IMR-90 (cell line): ENCODE measurements around the gene KCNMA1. TPM values are rescaled to one million over a fixed set of nuclear protein-coding genes. Genes with fewer than 3 reads are reported as not detected.

Experiments used
- ATAC-seq: fragments of 200-7000 bp; cut with Tn5 transposase; 2 replicates; pipeline ENCODE4 v1.9.1; 2020; ENCODE audit warnings: low read depth, mild to moderate bottlenecking, moderate library complexity
- BruUV-seq: library from RNA; stranded (reverse); fragments of 400-500 nt; replicated peaks from 2 replicates; lab custom pipeline; 2021; lab: Mats Ljungman, UMichigan
- CTCF ChIA-PET: fragments of 300-600 bp; formaldehyde crosslinking; extraction: SDS; loops from one replicate; lab custom pipeline; 2021; ENCODE audit warnings: antibody characterized with exemption; lab: Yijun Ruan, JAX
- POLR2A ChIA-PET: fragments of 300-600 bp; sonication (Branson Sonifier 250); formaldehyde crosslinking; loops from one replicate; lab custom pipeline; 2022; ENCODE audit warnings: antibody characterized with exemption; ENCODE audit not compliant: unreplicated experiment; lab: Charles Lee
- DNase-seq: peaks from one replicate; pipeline ENCODE4 v3.0.0; 2013
- H2AFZ ChIP-seq: replicated peaks from 2 replicates; pipeline ENCODE3; 2013; ENCODE audit warnings: low read length, mild to moderate bottlenecking; ENCODE audit not compliant: poor library complexity
- H2AK5ac ChIP-seq: 2 replicates; pipeline ENCODE4 v1.6.1; 2013; ENCODE audit warnings: low read depth, low read length, inconsistent platforms
- H2AK9ac ChIP-seq: replicated peaks from 2 replicates; pipeline ENCODE3; 2013; ENCODE audit warnings: mild to moderate bottlenecking, low read depth, low read length, moderate library complexity; ENCODE audit not compliant: poor library complexity
- H2BK120ac ChIP-seq: 2 replicates; pipeline ENCODE4 v1.6.1; 2013; ENCODE audit warnings: low read depth, low read length, inconsistent platforms
- H2BK15ac ChIP-seq: 3 replicates; pipeline ENCODE4 v1.6.1; 2013; ENCODE audit warnings: low read depth, low read length, inconsistent platforms
- H2BK20ac ChIP-seq: 2 replicates; pipeline ENCODE4 v1.6.1; 2013; ENCODE audit warnings: low read depth, mild to moderate bottlenecking, inconsistent platforms, low read length, moderate library complexity
- H2BK5ac ChIP-seq: 2 replicates; pipeline ENCODE4 v1.6.1; 2013; ENCODE audit warnings: mild to moderate bottlenecking, low read depth, low read length, inconsistent platforms; ENCODE audit not compliant: poor library complexity, severe bottlenecking
- H3K14ac ChIP-seq: replicated peaks from 2 replicates; pipeline ENCODE4 v1.6.1; 2013; ENCODE audit warnings: low read depth, low read length, inconsistent platforms
- H3K18ac ChIP-seq: 2 replicates; pipeline ENCODE4 v1.6.1; 2013; ENCODE audit warnings: low read depth, low read length, control low read depth
- H3K23ac ChIP-seq: 2 replicates; pipeline ENCODE4 v1.6.1; 2013; ENCODE audit warnings: low read depth, low read length, inconsistent platforms
- H3K27ac ChIP-seq: 2 replicates; pipeline ENCODE4 v1.5.1; 2013; ENCODE audit warnings: mild to moderate bottlenecking, control low read depth, low read length; ENCODE audit not compliant: insufficient read depth
- H3K27me3 ChIP-seq: 2 replicates; pipeline ENCODE4 v1.6.1; 2013; ENCODE audit warnings: low read length; ENCODE audit not compliant: control insufficient read depth, insufficient read depth
- H3K36me3 ChIP-seq: 2 replicates; pipeline ENCODE4 v1.6.1; 2013; ENCODE audit warnings: low read length, mixed read lengths; ENCODE audit not compliant: control insufficient read depth, insufficient read depth
- H3K4ac ChIP-seq: 2 replicates; pipeline ENCODE4 v1.6.1; 2013; ENCODE audit warnings: low read depth, low read length, inconsistent platforms
- H3K4me1 ChIP-seq: 2 replicates; pipeline ENCODE4 v1.6.1; 2013; ENCODE audit warnings: low read length, mixed read lengths; ENCODE audit not compliant: control insufficient read depth, insufficient read depth
- H3K4me2 ChIP-seq: 2 replicates; pipeline ENCODE4 v1.6.1; 2013; ENCODE audit warnings: low read depth, mild to moderate bottlenecking, control low read depth, low read length, moderate library complexity
- H3K4me3 ChIP-seq: 2 replicates; pipeline ENCODE4 v1.5.1; 2013; ENCODE audit warnings: low read depth, mild to moderate bottlenecking, control low read depth, low read length, moderate library complexity; ENCODE audit not compliant: insufficient read depth
- H3K56ac ChIP-seq: 2 replicates; pipeline ENCODE4 v1.6.1; 2013; ENCODE audit warnings: low read length, inconsistent platforms; ENCODE audit not compliant: insufficient read depth; ENCODE audit errors: extremely low read depth
- H3K79me1 ChIP-seq, 2 experiments: 2 replicates each; pipeline ENCODE4 v1.6.1; 2013; ENCODE audit warnings: low read length in 2 of 2, inconsistent platforms in 1 of 2, low read depth in 1 of 2
- H3K9ac ChIP-seq: 2 replicates; pipeline ENCODE4 v1.6.1; 2013; ENCODE audit warnings: low read depth, low read length, control low read depth
- H3K9me1 ChIP-seq: 2 replicates; pipeline ENCODE4 v1.6.1; 2013; ENCODE audit warnings: low read length, inconsistent platforms; ENCODE audit not compliant: insufficient read depth
- H3K9me3 ChIP-seq: 2 replicates; pipeline ENCODE4 v1.6.1; 2013; ENCODE audit warnings: low read length; ENCODE audit not compliant: control insufficient read depth, insufficient read depth
- H4K20me1 ChIP-seq: 2 replicates; pipeline ENCODE4 v1.6.1; 2013; ENCODE audit warnings: low read length, inconsistent platforms; ENCODE audit not compliant: insufficient read depth
- H4K5ac ChIP-seq: 2 replicates; pipeline ENCODE4 v1.6.1; 2013; ENCODE audit warnings: mild to moderate bottlenecking, low read depth, low read length, control low read depth
- H4K8ac ChIP-seq, 2 experiments: 2 replicates each; pipeline ENCODE4 v1.6.1; 2013; ENCODE audit warnings: low read depth in 2 of 2, low read length in 2 of 2, control low read depth in 1 of 2, inconsistent platforms in 1 of 2
- H4K91ac ChIP-seq: 2 replicates; pipeline ENCODE4 v1.6.1; 2013; ENCODE audit warnings: low read depth, low read length, inconsistent platforms; ENCODE audit not compliant: insufficient read depth
- FOS ChIP-seq: fragments of 150-350 bp; IDR thresholded peaks from 2 replicates; pipeline ENCODE4 v1.6.1; 2016; ENCODE audit warnings: low read depth, low read length
- WGBS, 2 experiments: methylation state at CpG; one replicate each; pipeline versions ENCODE4 v1.1.5 to v1.1.7; 2013; ENCODE audit warnings: missing lambda C conversion rate in 2 of 2; ENCODE audit not compliant: insufficient read length in 1 of 2; ENCODE audit errors: extremely low coverage in 2 of 2; 5-methylcytosine and 5-hydroxymethylcytosine counted together
- dilution Hi-C: fragments of 300-500 bp; cut with HindIII; formaldehyde crosslinking; loops from one replicate; pipeline ENCODE4 v1.14.3; 2018; ENCODE audit warnings: low sequenced_read_pairs; ENCODE audit not compliant: unreplicated experiment
- in situ Hi-C: fragments of 300-500 bp; cut with MboI; formaldehyde crosslinking; loops from 3 replicates; pipeline ENCODE4 v1.14.3; 2019; ENCODE audit warnings: low sequenced_read_pairs, inconsistent platforms, mixed read lengths
- intact Hi-C: fragments of 100-400 bp; cut with micrococcal nuclease; formaldehyde crosslinking; loops from 2 replicates; pipeline ENCODE4 v1.10.0; 2022
- polyA plus RNA-seq, 3 experiments: library from polyadenylated mRNA; depleted of rRNA; stranded (reverse); fragments of >200 nt; gene quantifications; 2 replicates each; pipeline ENCODE4 v1.2.3, GENCODE V29; 2012; ENCODE audit warnings: low replicate concordance in 1 of 3
- total RNA-seq: library from RNA; depleted of rRNA; stranded (reverse); fragments of >200 nt; gene quantifications from 2 replicates; pipeline ENCODE4 v1.2.3, GENCODE V29; 2012

The KCNMA1 gene
- total and polyA plus RNA-seq, 2 of the 4 experiments (the other 2 are of a cell fraction) = 25.6 to 29.6 TPM

DNA sequence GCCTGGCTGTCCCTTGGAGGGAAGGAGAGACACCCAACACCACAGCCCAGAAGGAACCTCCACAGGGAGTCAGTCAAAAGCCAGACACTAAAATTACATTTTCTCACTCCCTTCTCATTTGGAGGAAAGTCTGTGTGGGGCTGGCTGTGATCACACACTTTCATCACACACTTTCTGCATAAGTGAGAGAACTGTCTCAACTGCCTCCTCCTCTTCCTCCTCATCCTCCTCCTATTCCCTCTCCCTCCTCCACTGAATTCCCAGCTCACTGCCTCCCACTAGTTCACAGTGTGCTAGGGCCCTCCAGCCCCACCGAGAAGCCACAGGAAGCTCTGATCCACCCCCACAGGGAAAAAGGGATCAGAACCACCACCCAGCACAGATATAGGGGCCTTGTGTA, 91.6 kb downstream of the KCNMA1 start:
- no peak overlapping the region for H2AFZ ChIP-seq
- no peak overlapping the region for H3K27ac ChIP-seq
- H3K4me3 ChIP-seq = no peak overlapping the region
- no peaks in the 10 kb centered on the region for H3K4me1 ChIP-seq
- no peak overlapping the region for H2BK20ac ChIP-seq
- no peak overlapping the region for H2AK5ac ChIP-seq
- H4K91ac ChIP-seq = no peak overlapping the region
- CTCF ChIA-PET = no interaction called here
- H2BK120ac ChIP-seq = no peak overlapping the region
- H3K56ac ChIP-seq = no peak overlapping the region
- BruUV-seq = no TSS peak
- in situ Hi-C loops (no loop called here), dilution Hi-C loops (no loop called here), intact Hi-C loops (no loop called here)
- H2BK15ac ChIP-seq = no peak overlapping the region
- no peak overlapping the region for H4K8ac ChIP-seq
- POLR2A ChIA-PET = no interaction called here
- H3K14ac ChIP-seq = no peak overlapping the region; the same call in 1 of the 2 replicates
- H4K5ac ChIP-seq = no peak overlapping the region
- no CpG with 5 or more reads among the region's 1 CpG for WGBS, 2 experiments
- H3K9ac ChIP-seq = no peak overlapping the region
- H3K79me1 ChIP-seq = no peaks in the 10 kb centered on the region
- H3K36me3 ChIP-seq = no peaks in the 10 kb centered on the region
- H3K9me1 ChIP-seq = 0 out of 2 replicates have a peak, but pooled peaks cover 3% of the 10 kb centered on the region
- DNase-seq (no peak), ATAC-seq (no peak)
- no peak overlapping the region for H3K4me2 ChIP-seq
- H4K20me1 ChIP-seq = no peaks in the 10 kb centered on the region
- H2AK9ac ChIP-seq = no peak overlapping the region
- no peak overlapping the region for H3K18ac ChIP-seq
- TF ChIP-seq FOS = no peak
- H3K27me3 ChIP-seq = no peaks in the 10 kb centered on the region
- no peak overlapping the region for H3K4ac ChIP-seq
- no peak overlapping the region for H3K23ac ChIP-seq
- H3K9me3 ChIP-seq = no peaks in the 10 kb centered on the region
- no peak overlapping the region for H2BK5ac ChIP-seq
